GM13976 (cell line): Measurements from ENCODE around the gene SMIM12.
"Not testable (repeated sequence)": the region's sequence is repeated elsewhere in the genome, so short reads cannot be mapped to it uniquely, and the experiment has no call there.

Experiments
- DNase-seq: peaks from one replicate; pipeline ENCODE4 v3.0.0; 2012; ENCODE audit warnings: low spot score
- CTCF ChIP-seq: IDR thresholded peaks from 2 replicates; pipeline ENCODE4 v1.5.1; 2012; ENCODE audit warnings: borderline replicate concordance, mild to moderate bottlenecking; ENCODE audit not compliant: insufficient read depth; ENCODE audit errors: extremely low read depth, missing control alignments, control extremely low read depth
- in situ Hi-C: fragments of 300-500 bp; cut with MboI; formaldehyde crosslinking; loops from one replicate; pipeline ENCODE4 v1.12.0; 2022; ENCODE audit warnings: low sequenced_read_pairs, mixed read lengths, inconsistent platforms; ENCODE audit not compliant: unreplicated experiment

Gene SMIM12

DNA sequence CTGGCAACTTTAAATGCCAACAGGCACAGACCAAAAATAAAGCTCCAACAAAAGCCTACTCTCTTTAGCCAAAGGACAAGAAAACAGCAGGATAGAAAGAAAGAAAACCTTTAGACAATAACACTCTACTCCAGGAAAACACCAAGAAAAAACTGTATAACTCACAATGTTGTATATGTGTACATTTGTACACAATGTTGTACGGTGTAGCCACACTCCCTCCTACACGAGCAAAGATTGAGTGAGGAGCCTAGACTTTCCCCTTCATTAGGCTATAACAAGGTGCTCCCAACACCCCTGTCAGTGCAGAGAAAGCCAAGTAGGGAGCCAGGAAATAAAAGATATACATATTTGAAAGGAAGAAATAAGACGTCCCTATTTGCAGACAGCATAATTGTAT, 42.8 kb downstream of the SMIM12 start:
- no peak for TF ChIP-seq CTCF
- in situ Hi-C loops = no loop called here
- DNase-seq = no peak

DNA sequence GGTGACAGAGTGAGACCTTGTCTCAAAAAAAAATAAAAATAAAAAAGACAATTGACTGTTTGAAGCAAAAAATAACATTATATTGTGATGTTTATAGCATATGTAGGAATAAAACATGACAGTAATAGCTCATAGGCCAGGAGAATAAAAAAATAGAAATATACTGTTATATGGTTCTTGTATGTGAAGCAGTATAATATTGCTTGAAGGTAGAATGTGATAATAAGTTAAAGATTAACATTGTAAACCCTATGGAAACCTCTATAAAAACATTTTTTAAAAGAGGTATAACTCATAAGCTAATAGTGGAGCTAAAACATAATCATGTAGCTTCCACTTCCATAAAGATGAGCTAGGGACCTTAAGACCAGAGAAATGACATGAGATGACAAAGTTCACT, 43.2 kb downstream of the SMIM12 start:
- no peak for TF ChIP-seq CTCF
- DNase-seq = no peak
- in situ Hi-C loops = no loop called here

GRCh38 chr1:34810781-34811180, 48.8 kb downstream of the SMIM12 start:
- DNase-seq, in situ Hi-C loops: not testable (repeated sequence)

GRCh38 chr1:34808051-34808810, 51.3 kb downstream of the SMIM12 start:
- DNase-seq = no peak
- no peak for TF ChIP-seq CTCF
- in situ Hi-C loops = no loop called here

GRCh38 chr1:34806396-34806795, 53.2 kb downstream of the SMIM12 start:
- DNase-seq = no peak
- in situ Hi-C loops = no loop called here
- TF ChIP-seq CTCF = no peak

DNA sequence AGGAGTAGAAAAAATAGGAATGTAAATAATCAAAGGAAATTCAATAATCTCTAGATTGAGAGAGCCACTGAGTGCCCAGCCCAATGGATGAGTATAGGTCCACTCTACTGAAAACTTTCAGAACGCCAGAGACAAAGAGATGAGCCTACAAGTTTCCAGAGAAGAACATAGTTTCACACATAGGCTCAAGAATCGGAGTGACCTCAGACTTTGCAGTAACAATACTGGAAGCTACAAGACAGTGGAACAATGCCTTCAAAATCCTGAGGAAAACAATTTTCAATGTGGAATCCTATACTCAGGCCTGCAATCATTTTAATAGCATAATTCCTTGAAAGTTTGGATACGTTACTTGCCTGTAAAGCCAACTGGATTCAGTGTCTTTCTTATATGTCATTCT, 55.8 kb downstream of the SMIM12 start:
- in situ Hi-C loops = no loop called here
- no peak for TF ChIP-seq CTCF
- DNase-seq = no peak
